ENCODE results near the gene VPS26C.
"Not testable (repeated sequence)": the region's sequence is repeated elsewhere in the genome, so short reads cannot be mapped to it uniquely, and the experiment has no call there.

Gene VPS26C

GRCh38 chr21:37267269-37268185 lies at the start of gene VPS26C:
VPS26C (minus strand) TSS chr21:37267334; CDS start chr21:37267294, 40 bp downstream.
- DNase-seq (ENCODE audit: low read depth in 2 of 2): peak; percentile 95 to 98

GRCh38 chr21:37316072-37316471 lies 48.9 kb upstream of the VPS26C start:
- not testable (repeated sequence) for DNase-seq (ENCODE audit: low read depth in 2 of 2)

- DNase-seq (ENCODE audit: low read depth in 2 of 2): no peak
These were observed 33.1 kb upstream of the VPS26C start for GRCh38 chr21:37300114-37300751.

GRCh38 chr21:37297364-37297763 lies 30.2 kb upstream of the VPS26C start:
- no peak for DNase-seq (ENCODE audit: low read depth in 2 of 2)

- no peak for DNase-seq (ENCODE audit: low read depth in 2 of 2)
These were observed 27.5 kb upstream of the VPS26C start for GRCh38 chr21:37294679-37295078.

- DNase-seq (ENCODE audit: low read depth in 2 of 2): no peak
These were observed 25.8 kb upstream of the VPS26C start for GRCh38 chr21:37292941-37293340.

GRCh38 chr21:37292041-37292440 lies 24.9 kb upstream of the VPS26C start:
- no peak for DNase-seq (ENCODE audit: low read depth in 2 of 2)

GRCh38 chr21:37283191-37283710 lies 16.1 kb upstream of the VPS26C start:
- DNase-seq (ENCODE audit: low read depth in 2 of 2): not testable (repeated sequence)

GRCh38 chr21:37282602-37283001 lies 15.5 kb upstream of the VPS26C start:
- not testable (repeated sequence) for DNase-seq (ENCODE audit: low read depth in 2 of 2)

- no peak for DNase-seq (ENCODE audit: low read depth in 2 of 2)
These were observed 14.9 kb upstream of the VPS26C start for GRCh38 chr21:37281993-37282392.

- no peak for DNase-seq (ENCODE audit: low read depth in 2 of 2)
These were observed 14.4 kb upstream of the VPS26C start for GRCh38 chr21:37281579-37281978.

GRCh38 chr21:37279271-37279670 lies 12.1 kb upstream of the VPS26C start:
- not testable (repeated sequence) for DNase-seq (ENCODE audit: low read depth in 2 of 2)

GRCh38 chr21:37278199-37278598 lies 11.1 kb upstream of the VPS26C start:
- DNase-seq (ENCODE audit: low read depth in 2 of 2): no peak

GRCh38 chr21:37276377-37276776 lies 9.2 kb upstream of the VPS26C start:
- no peak for DNase-seq (ENCODE audit: low read depth in 2 of 2)

- no peak for DNase-seq (ENCODE audit: low read depth in 2 of 2)
These were observed 7.0 kb upstream of the VPS26C start for GRCh38 chr21:37273911-37274690.

GRCh38 chr21:37273440-37273839 lies 6.3 kb upstream of the VPS26C start:
- no peak for DNase-seq (ENCODE audit: low read depth in 2 of 2)

GRCh38 chr21:37272897-37273296 lies 5.8 kb upstream of the VPS26C start:
- DNase-seq (ENCODE audit: low read depth in 2 of 2): no peak

- DNase-seq (ENCODE audit: low read depth in 2 of 2): no peak
These were observed 3.6 kb upstream of the VPS26C start for GRCh38 chr21:37270576-37271365.

GRCh38 chr21:37269481-37269880 lies 2.3 kb upstream of the VPS26C start:
- DNase-seq (ENCODE audit: low read depth in 2 of 2): no peak

GRCh38 chr21:37268186-37268503 lies 1.0 kb upstream of the VPS26C start:
- no peak for DNase-seq (ENCODE audit: low read depth in 2 of 2)

- DNase-seq (ENCODE audit: low read depth in 2 of 2): peak; percentile 20 to 22
These were observed 466 bp downstream of the VPS26C start for GRCh38 chr21:37266515-37267221.
